Thyroid gland (tissue), 4 donors: ENCODE measurements around the gene ZNF678.
"Not testable (repeated sequence)": the region's sequence is repeated elsewhere in the genome, so short reads cannot be mapped to it uniquely, and the experiment has no call there.

Experiments
- POLR2A ChIP-seq, 2 donors: fragments of 450-650 bp; IDR thresholded peaks; one replicate each; pipeline ENCODE4 v1.6.1; 2017; ENCODE audit warnings: antibody characterized with exemption in 2 of 2, mild to moderate bottlenecking in 2 of 2, moderate library complexity in 1 of 2
- TF ChIP-seq, protein P1 (sequence below), 6 experiments: fragments of 200-600 bp in 3 of 6; fragments of 450-650 bp in 3 of 6; sonication (generic) in 3 of 6; IDR thresholded peaks; one replicate each; pipeline ENCODE4 v1.5.1; 2016 to 2019; ENCODE audit warnings: antibody characterized with exemption in 6 of 6, mild to moderate bottlenecking in 2 of 6, inconsistent platforms in 1 of 6, moderate library complexity in 1 of 6

- TF ChIP-seq POLR2A (IDR thresholded peaks at IDR 0.05), result not testable (repeated sequence)
- TF ChIP-seq, protein P1, sequence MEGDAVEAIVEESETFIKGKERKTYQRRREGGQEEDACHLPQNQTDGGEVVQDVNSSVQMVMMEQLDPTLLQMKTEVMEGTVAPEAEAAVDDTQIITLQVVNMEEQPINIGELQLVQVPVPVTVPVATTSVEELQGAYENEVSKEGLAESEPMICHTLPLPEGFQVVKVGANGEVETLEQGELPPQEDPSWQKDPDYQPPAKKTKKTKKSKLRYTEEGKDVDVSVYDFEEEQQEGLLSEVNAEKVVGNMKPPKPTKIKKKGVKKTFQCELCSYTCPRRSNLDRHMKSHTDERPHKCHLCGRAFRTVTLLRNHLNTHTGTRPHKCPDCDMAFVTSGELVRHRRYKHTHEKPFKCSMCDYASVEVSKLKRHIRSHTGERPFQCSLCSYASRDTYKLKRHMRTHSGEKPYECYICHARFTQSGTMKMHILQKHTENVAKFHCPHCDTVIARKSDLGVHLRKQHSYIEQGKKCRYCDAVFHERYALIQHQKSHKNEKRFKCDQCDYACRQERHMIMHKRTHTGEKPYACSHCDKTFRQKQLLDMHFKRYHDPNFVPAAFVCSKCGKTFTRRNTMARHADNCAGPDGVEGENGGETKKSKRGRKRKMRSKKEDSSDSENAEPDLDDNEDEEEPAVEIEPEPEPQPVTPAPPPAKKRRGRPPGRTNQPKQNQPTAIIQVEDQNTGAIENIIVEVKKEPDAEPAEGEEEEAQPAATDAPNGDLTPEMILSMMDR (IDR thresholded peaks at IDR 0.05), result not testable (repeated sequence)
Measured at GRCh38 chr1:227551881-227552280, 11.5 kb upstream of the ZNF678 start.
